Endothelial cell of umbilical vein (primary cell): ENCODE data around the gene LRRC47. TPM values are rescaled to one million over a fixed set of nuclear protein-coding genes. Genes with fewer than 3 reads are reported as not detected.

Experiments used
- BruUV-seq: library from RNA; stranded (reverse); fragments of 400-500 nt; replicated peaks from 2 replicates; lab custom pipeline; 2021; lab: Mats Ljungman, UMichigan
- CTCF ChIA-PET: fragments of 300-600, 350-600 bp; sonication (Branson Sonifier 250); formaldehyde crosslinking; loops from one replicate; lab custom pipeline; 2021; ENCODE audit warnings: antibody characterized with exemption, inconsistent platforms; lab: Charles Lee
- POLR2A ChIA-PET: fragments of 300-600, 350-600 bp; sonication (Branson Sonifier 250); formaldehyde crosslinking; loops from one replicate; lab custom pipeline; 2021; ENCODE audit warnings: antibody characterized with exemption, inconsistent platforms; lab: Charles Lee
- DNase-seq: peaks from one replicate; pipeline ENCODE4 v3.0.0-alpha.2; 2011; ENCODE audit warnings: low read depth, low spot score
- FAIRE-seq: peaks from 2 replicates; lab custom pipeline; 2011; peaks lifted over from hg19 to GRCh38; lab: Jason Lieb, UNC
- H2AFZ ChIP-seq: 2 replicates; pipeline ENCODE4 v1.6.0; 2012; ENCODE audit warnings: low read depth, low read length, control low read depth, inconsistent platforms
- H3K27ac ChIP-seq: 2 replicates; pipeline ENCODE4 v1.5.1; 2011; ENCODE audit warnings: low read depth, mild to moderate bottlenecking, control low read depth, low read length, moderate library complexity; ENCODE audit not compliant: insufficient read depth
- H3K27me3 ChIP-seq, 2 experiments: 2 replicates each; pipeline versions ENCODE4 v1.6.0 to v1.6.1; 2011; ENCODE audit warnings: low read length in 2 of 2, mixed read lengths in 1 of 2; ENCODE audit not compliant: control insufficient read depth in 2 of 2, insufficient read depth in 2 of 2
- H3K36me3 ChIP-seq, 2 experiments: 2 replicates in 1 of 2; 3 replicates in 1 of 2; pipeline ENCODE4 v1.5.1; 2011; ENCODE audit warnings: low read length in 2 of 2, mild to moderate bottlenecking in 1 of 2, moderate library complexity in 1 of 2; ENCODE audit not compliant: control insufficient read depth in 2 of 2, insufficient read depth in 2 of 2; ENCODE audit errors: extremely low read depth in 1 of 2
- H3K4me1 ChIP-seq: 3 replicates; pipeline ENCODE4 v1.5.1; 2011; ENCODE audit warnings: mild to moderate bottlenecking, low read length; ENCODE audit not compliant: control insufficient read depth, insufficient read depth; ENCODE audit errors: extremely low read depth
- H3K4me2 ChIP-seq: 2 replicates; pipeline ENCODE4 v1.6.1; 2011; ENCODE audit warnings: low read length, control low read depth, mixed read lengths; ENCODE audit not compliant: insufficient read depth
- H3K4me3 ChIP-seq, 3 experiments: fragments of 200-600 bp in 1 of 3; sonication (generic), shearing (Covaris generic) in 1 of 3; replicated peaks in 1 of 3; 2 replicates each; pipeline ENCODE4 v1.5.1; 2011 to 2016; ENCODE audit warnings: control low read depth in 3 of 3, low read length in 3 of 3, mild to moderate bottlenecking in 2 of 3, inconsistent platforms in 1 of 3, low read depth in 1 of 3, moderate library complexity in 1 of 3; ENCODE audit not compliant: insufficient read depth in 1 of 3
- H3K79me2 ChIP-seq: 2 replicates; pipeline ENCODE4 v1.6.0; 2012; ENCODE audit warnings: low read length, inconsistent platforms; ENCODE audit not compliant: control insufficient read depth, insufficient read depth
- H3K9ac ChIP-seq: replicated peaks from 2 replicates; pipeline ENCODE3; 2011; ENCODE audit warnings: low read length, control low read depth; ENCODE audit not compliant: insufficient read depth; ENCODE audit errors: extremely low read depth
- H3K9me1 ChIP-seq: replicated peaks from 3 replicates; pipeline ENCODE4 v1.6.0; 2011; ENCODE audit warnings: mild to moderate bottlenecking, low read length; ENCODE audit not compliant: control insufficient read depth, insufficient read depth; ENCODE audit errors: extremely low read depth
- H3K9me3 ChIP-seq: replicated peaks from 2 replicates; pipeline ENCODE4 v1.5.1; 2012; ENCODE audit warnings: low read length, inconsistent platforms; ENCODE audit not compliant: control insufficient read depth, insufficient read depth
- H4K20me1 ChIP-seq: replicated peaks from 2 replicates; pipeline ENCODE3; 2011; ENCODE audit warnings: mild to moderate bottlenecking, low read length; ENCODE audit not compliant: control insufficient read depth, insufficient read depth; ENCODE audit errors: extremely low read depth
- CTCF ChIP-seq, 2 donors: IDR thresholded peaks; 1 replicate in 1 of 2; 2 replicates in 1 of 2; pipeline ENCODE4 v1.5.1; 2011; ENCODE audit warnings: low read length in 2 of 2, mild to moderate bottlenecking in 2 of 2, moderate library complexity in 2 of 2, control low read depth in 1 of 2, inconsistent platforms in 1 of 2, low read depth in 1 of 2; ENCODE audit not compliant: insufficient read depth in 1 of 2; ENCODE audit errors: extremely low read depth in 1 of 2
- EZH2 ChIP-seq: IDR thresholded peaks from 2 replicates; pipeline ENCODE4 v1.6.1; 2012; ENCODE audit warnings: borderline replicate concordance, low read depth, mild to moderate bottlenecking, moderate library complexity, low read length, inconsistent platforms; ENCODE audit not compliant: severe bottlenecking
- FOS ChIP-seq: IDR thresholded peaks from 2 replicates; pipeline ENCODE4 v1.6.1; 2011; ENCODE audit warnings: mild to moderate bottlenecking, low read length, moderate library complexity, borderline replicate concordance; ENCODE audit not compliant: insufficient read depth
- GATA2 ChIP-seq: IDR thresholded peaks from 2 replicates; pipeline ENCODE4 v1.7.0; 2011; ENCODE audit warnings: low read depth, mild to moderate bottlenecking, moderate library complexity, mixed read lengths, low read length; ENCODE audit not compliant: insufficient read length, insufficient read depth
- JUN ChIP-seq: IDR thresholded peaks from 2 replicates; pipeline ENCODE4 v1.6.1; 2011; ENCODE audit warnings: borderline replicate concordance, low read depth; ENCODE audit not compliant: insufficient read length, insufficient read depth
- MAX ChIP-seq: IDR thresholded peaks from 2 replicates; pipeline ENCODE4 v1.6.1; 2011; ENCODE audit not compliant: insufficient read depth, insufficient read length
- MYC ChIP-seq: IDR thresholded peaks from one replicate; pipeline ENCODE4 v1.6.1; 2011; ENCODE audit warnings: mild to moderate bottlenecking, low read depth, low read length
- POLR2A ChIP-seq: IDR thresholded peaks from 2 replicates; pipeline ENCODE4 v1.6.1; 2012; ENCODE audit warnings: low read depth, mild to moderate bottlenecking, control low read depth, low read length
- POLR2AphosphoS5 ChIP-seq: IDR thresholded peaks from 2 replicates; pipeline ENCODE4 v1.6.1; 2012; ENCODE audit warnings: low read depth, mild to moderate bottlenecking, control low read depth, low read length, moderate library complexity; ENCODE audit not compliant: insufficient read depth
- dilution Hi-C: fragments of 300-500 bp; cut with MboI; formaldehyde crosslinking; loops from one replicate; pipeline ENCODE4 v1.15.0; 2019; ENCODE audit warnings: low sequenced_read_pairs; ENCODE audit not compliant: extremely low pct_ligation_motif_present
- intact Hi-C: fragments of 100-400 bp; cut with micrococcal nuclease; formaldehyde crosslinking; loops from one replicate; pipeline ENCODE4 v1.10.0; 2022
- polyA plus RNA-seq, 4 experiments: library from polyadenylated mRNA; depleted of rRNA in 3 of 4; stranded (reverse) in 3 of 4; unstranded in 1 of 4; fragments of >200 nt; gene quantifications; 2 replicates each; pipeline versions ENCODE4 v1.2.1 to v1.2.3, GENCODE V29; 2011 to 2012; ENCODE audit warnings: missing spikeins in 1 of 4
- total RNA-seq: library from RNA; stranded (reverse); gene quantifications from 2 replicates; pipeline ENCODE4 v1.2.3, GENCODE V29; 2021

The LRRC47 gene
- total and polyA plus RNA-seq, 2 donors (not counting 3 experiments of a cell fraction or from before 2014, with no cell fraction given): 23.7 to 42.5 TPM

GRCh38 chr1:3756394-3756793 is 39.9 kb downstream of the LRRC47 start:
- no TSS peak for BruUV-seq
- no peak overlapping the region for H3K9ac ChIP-seq
- no peaks in the 10 kb centered on the region for H4K20me1 ChIP-seq
- no peaks in the 10 kb centered on the region for H3K9me1 ChIP-seq
- FAIRE-seq: no peak
- H3K9me3 ChIP-seq: no peaks in the 10 kb centered on the region
- DNase-seq: no peak
- no peak overlapping the region for H3K4me2 ChIP-seq
- no peaks in the 10 kb centered on the region for H3K79me2 ChIP-seq
- dilution Hi-C loops: no loop called here
- H3K36me3 ChIP-seq: no peaks in the 10 kb centered on the region
- ChIA-PET POLR2A (no interaction called here), CTCF (interaction anchor here (1.0 kb wide), 1 partner anchor 32 kb away, joined by 3 read pairs; no protein-coding TSS in a partner anchor)
- H3K4me3 ChIP-seq: no peak overlapping the region
- H3K27me3 ChIP-seq: peaks cover 2 to 4% of the 10 kb centered on the region in 2 experiments
- intact Hi-C loops: no loop called here
- TF ChIP-seq POLR2A: no peak
- no peak for TF ChIP-seq MAX
- no peak for TF ChIP-seq FOS
- TF ChIP-seq POLR2AphosphoS5: no peak
- TF ChIP-seq JUN: no peak
- no peak for TF ChIP-seq EZH2
- TF ChIP-seq MYC: no peak
- TF ChIP-seq CTCF (IDR thresholded peaks at IDR 0.05; ENCODE audit: extremely low read depth in 1 of 2, insufficient read depth in 1 of 2, low read depth in 1 of 2, low read length in 2 of 2): no peak
- no peak for TF ChIP-seq GATA2
- no peak overlapping the region for H3K27ac ChIP-seq
- no peaks in the 10 kb centered on the region for H3K4me1 ChIP-seq
- H2AFZ ChIP-seq: no peak overlapping the region
